Activated CD8-positive, alpha-beta T cell treated with anti-CD3 and anti-CD28 coated beads for 36 hours (primary cell): ENCODE data around the gene AMIGO2. TPM values are rescaled to one million over a fixed set of nuclear protein-coding genes. Genes with fewer than 3 reads are reported as not detected.

Experiments used
- ATAC-seq: fragments of 200-7000 bp; cut with Tn5 transposase; one replicate; pipeline ENCODE4 v1.10.0; 2021; ENCODE audit warnings: mild to moderate bottlenecking, moderate library complexity
- CTCF ChIA-PET: fragments of 350-600 bp; sonication (Branson Sonifier 250); formaldehyde crosslinking; loops from one replicate; lab custom pipeline; 2021; ENCODE audit warnings: antibody characterized with exemption; lab: Charles Lee
- POLR2A ChIA-PET: fragments of 350-600 bp; sonication (Branson Sonifier 250); formaldehyde crosslinking; loops from one replicate; lab custom pipeline; 2021; ENCODE audit warnings: antibody characterized with exemption; lab: Charles Lee
- DNase-seq: peaks from one replicate; pipeline ENCODE4 v3.0.0-alpha.2; 2020
- H3K27ac Mint-ChIP-seq: one replicate; pipeline ENCODE4 v1.8.0; 2021; ENCODE audit warnings: mild to moderate bottlenecking, mixed read lengths
- H3K27me3 Mint-ChIP-seq: one replicate; pipeline ENCODE4 v1.8.0; 2021; ENCODE audit warnings: mixed read lengths
- H3K36me3 Mint-ChIP-seq: one replicate; pipeline ENCODE4 v1.8.0; 2021; ENCODE audit warnings: low read depth, mixed read lengths
- H3K4me1 Mint-ChIP-seq: one replicate; pipeline ENCODE4 v1.8.0; 2021; ENCODE audit warnings: low read depth, mixed read lengths
- H3K4me3 Mint-ChIP-seq: one replicate; pipeline ENCODE4 v1.8.0; 2021; ENCODE audit warnings: mild to moderate bottlenecking, moderate library complexity, mixed read lengths
- H3K9me3 Mint-ChIP-seq: one replicate; pipeline ENCODE4 v1.8.0; 2021; ENCODE audit warnings: mixed read lengths
- intact Hi-C: fragments of 100-400 bp; cut with micrococcal nuclease; formaldehyde crosslinking; loops from one replicate; pipeline ENCODE4 v1.10.0; 2022
- total RNA-seq, 2 experiments: library from RNA; stranded (reverse); gene quantifications; one replicate each; pipeline ENCODE4 v1.2.3, GENCODE V29; 2021
- TF ChIP-seq, protein P1 (sequence below): fragments of 200-600 bp; IDR thresholded peaks from one replicate; pipeline ENCODE4 v1.8.0; 2022; ENCODE audit warnings: antibody characterized with exemption, mild to moderate bottlenecking

Gene AMIGO2
- total RNA-seq, 2 experiments from 2014 or later, result 12.1 to 12.5 TPM

DNA sequence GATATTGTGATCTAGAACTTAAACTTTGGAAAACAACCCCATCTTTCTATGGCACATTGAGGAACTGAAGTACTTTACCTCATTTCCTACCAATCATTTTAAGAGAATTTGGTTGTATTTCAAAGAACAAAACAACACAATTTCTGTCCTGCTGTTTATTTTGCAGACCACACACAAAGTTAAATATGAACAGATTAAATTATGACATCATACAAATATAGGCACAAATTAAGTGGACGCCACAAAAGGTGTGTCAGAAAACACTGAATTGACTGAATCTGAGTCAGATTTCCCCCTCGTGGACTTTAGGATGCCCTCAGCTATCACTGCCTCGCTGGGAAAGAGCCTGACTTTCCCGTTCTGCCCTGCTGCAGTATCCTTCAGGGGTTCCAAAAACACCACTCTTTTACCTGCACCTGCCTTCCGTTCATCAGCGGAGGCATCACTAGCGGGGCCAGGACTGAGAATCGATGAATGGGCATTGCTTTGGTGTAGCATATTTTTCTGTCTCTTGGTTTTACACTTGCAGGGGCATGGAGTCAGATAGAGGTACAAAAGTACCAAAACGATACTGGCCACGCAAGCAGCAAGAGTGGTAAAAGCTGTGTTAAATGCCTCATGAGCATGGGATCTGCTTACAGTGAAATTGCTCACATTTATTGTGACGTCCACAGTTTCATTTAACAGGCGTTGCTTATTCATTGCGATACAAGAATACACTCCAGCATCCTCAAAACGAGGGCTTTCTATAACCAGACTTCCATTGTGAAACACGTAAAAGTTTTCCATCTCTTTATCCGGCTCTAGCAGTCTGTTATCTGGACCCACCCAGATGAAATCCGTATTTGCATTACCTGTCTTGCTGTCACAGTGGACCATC, 2.3 kb downstream of the AMIGO2 start:
- Mint-ChIP-seq H3K4me3 (peak overlapping the region; percentile 92), H3K9me3 (no peaks in the 10 kb centered on the region), H3K27ac (no peak overlapping the region), H3K27me3 (no peaks in the 10 kb centered on the region), H3K36me3 (peaks cover 35% of the 10 kb centered on the region), H3K4me1 (peaks cover 52% of the 10 kb centered on the region)
- ATAC-seq (no peak), DNase-seq (no peak)
- TF ChIP-seq, protein P1, sequence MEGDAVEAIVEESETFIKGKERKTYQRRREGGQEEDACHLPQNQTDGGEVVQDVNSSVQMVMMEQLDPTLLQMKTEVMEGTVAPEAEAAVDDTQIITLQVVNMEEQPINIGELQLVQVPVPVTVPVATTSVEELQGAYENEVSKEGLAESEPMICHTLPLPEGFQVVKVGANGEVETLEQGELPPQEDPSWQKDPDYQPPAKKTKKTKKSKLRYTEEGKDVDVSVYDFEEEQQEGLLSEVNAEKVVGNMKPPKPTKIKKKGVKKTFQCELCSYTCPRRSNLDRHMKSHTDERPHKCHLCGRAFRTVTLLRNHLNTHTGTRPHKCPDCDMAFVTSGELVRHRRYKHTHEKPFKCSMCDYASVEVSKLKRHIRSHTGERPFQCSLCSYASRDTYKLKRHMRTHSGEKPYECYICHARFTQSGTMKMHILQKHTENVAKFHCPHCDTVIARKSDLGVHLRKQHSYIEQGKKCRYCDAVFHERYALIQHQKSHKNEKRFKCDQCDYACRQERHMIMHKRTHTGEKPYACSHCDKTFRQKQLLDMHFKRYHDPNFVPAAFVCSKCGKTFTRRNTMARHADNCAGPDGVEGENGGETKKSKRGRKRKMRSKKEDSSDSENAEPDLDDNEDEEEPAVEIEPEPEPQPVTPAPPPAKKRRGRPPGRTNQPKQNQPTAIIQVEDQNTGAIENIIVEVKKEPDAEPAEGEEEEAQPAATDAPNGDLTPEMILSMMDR, result no peak
- intact Hi-C loops, result no loop called here
- CTCF ChIA-PET, result interaction anchor here (1.9 to 3.7 kb wide), 4 partner anchors 7 to 320 kb away, joined by 4 to 20 read pairs (median 14); no protein-coding TSS in a partner anchor
- POLR2A ChIA-PET, result interaction anchor here (0.8 to 10.4 kb wide), 2 partner anchors 135 to 318 kb away, joined by 3 to 170 read pairs; no protein-coding TSS in a partner anchor

DNA sequence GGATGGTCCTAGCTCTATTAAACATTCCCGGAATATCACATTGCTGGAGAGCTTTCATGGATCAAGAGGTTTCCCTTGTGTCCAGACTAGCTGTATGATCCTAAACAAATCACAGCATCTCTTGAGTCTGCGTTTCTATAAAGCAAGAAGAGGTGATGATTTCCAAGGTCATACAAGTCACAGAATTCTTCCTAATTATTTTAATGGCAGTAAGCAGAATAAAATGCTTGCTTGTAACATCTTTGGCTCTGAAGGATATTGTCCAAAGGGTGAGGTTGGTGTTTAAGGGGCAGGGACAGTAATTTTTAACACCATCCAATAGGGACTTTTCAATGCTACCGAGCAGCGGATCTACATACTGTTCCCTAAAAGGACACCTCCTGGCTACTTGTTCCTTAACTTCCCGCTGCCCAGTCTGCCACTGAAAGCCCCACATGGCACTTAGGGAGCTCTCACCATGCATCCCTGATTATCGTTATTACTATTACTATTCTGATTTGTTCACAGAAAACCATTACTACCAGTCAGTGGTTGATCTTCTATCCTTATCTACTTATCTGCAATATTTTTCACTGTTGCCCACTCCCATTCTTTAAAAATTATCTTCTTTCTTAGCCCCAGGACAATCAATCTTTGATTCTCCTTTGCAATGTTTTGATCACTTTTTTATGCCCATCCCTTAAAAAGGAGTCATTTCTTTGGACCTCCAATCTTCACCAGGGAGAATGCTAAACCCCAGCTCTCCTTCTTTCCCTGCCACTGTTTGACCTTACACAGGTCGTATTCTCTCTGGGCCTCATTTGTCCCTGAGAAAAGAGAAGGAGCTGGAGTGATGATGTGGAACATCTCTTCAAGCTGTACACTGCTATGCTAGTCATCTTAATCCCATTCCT, 4.3 kb downstream of the AMIGO2 start:
- ATAC-seq (no peak), DNase-seq (no peak)
- Mint-ChIP-seq H3K9me3 (no peaks in the 10 kb centered on the region), H3K27me3 (no peaks in the 10 kb centered on the region), H3K36me3 (peaks cover 35% of the 10 kb centered on the region), H3K4me1 (peaks cover 37% of the 10 kb centered on the region), H3K27ac (no peak overlapping the region), H3K4me3 (no peak overlapping the region)
- intact Hi-C loops, result no loop called here
- TF ChIP-seq, protein P1, result no peak
- ChIA-PET CTCF (interaction anchor here (0.9 to 3.0 kb wide), 3 partner anchors 9 to 54 kb away, joined by 3 to 14 read pairs (median 4); no protein-coding TSS in a partner anchor), POLR2A (interaction anchor here (0.7 kb wide), 2 partner anchors 22 to 118 kb away, joined by 3 to 4 read pairs; no protein-coding TSS in a partner anchor)

DNA sequence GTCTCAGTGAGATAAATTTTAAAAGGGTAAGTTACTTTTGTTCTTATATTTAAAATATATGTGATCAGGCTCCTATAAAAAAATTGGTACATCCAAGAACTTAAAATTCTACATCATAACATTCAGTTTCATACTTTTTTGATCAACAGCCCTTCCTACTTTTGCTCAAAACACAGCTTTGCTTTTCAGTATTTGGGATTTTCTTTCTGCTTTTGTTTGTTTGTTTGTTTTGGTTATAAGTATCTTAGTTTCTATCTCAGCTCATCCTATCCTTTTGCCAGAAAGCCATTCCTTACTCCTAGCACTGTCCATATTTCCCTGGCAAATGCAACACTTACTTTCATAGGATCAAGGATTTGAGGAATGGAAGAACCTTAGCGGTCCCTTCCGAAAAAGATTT, 5.0 kb downstream of the AMIGO2 start:
- no peak overlapping the region for H3K27ac Mint-ChIP-seq
- H3K36me3 Mint-ChIP-seq, result peaks cover 32% of the 10 kb centered on the region
- POLR2A ChIA-PET, result no interaction called here
- H3K4me1 Mint-ChIP-seq, result peaks cover 37% of the 10 kb centered on the region
- no peak for DNase-seq
- intact Hi-C loops, result no loop called here
- H3K4me3 Mint-ChIP-seq, result no peak overlapping the region
- no peaks in the 10 kb centered on the region for H3K27me3 Mint-ChIP-seq
- ATAC-seq, result no peak
- H3K9me3 Mint-ChIP-seq, result no peaks in the 10 kb centered on the region
- CTCF ChIA-PET, result interaction anchor here (0.9 to 3.0 kb wide), 4 partner anchors 10 to 133 kb away, joined by 3 to 14 read pairs (median 4); no protein-coding TSS in a partner anchor
- TF ChIP-seq, protein P1, result no peak

DNA sequence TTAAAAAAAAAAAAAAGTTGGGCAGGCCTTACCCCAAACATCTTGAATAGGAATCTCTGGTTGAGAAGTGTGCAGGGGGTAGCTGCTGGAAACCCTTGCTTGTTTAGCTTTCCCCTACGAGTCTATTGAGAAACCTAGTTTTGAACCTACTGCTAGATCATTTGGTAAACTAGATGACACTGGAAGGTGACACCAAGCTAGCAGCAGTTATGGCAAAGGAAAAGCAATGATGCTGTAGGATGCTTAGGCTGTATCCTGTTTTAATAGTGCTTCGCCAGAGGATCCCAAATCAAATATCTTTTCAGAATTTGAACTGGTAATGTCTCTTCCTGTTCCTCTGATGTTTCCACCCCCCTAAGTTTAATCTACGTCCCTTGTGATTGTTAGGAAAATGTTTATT, 5.8 kb downstream of the AMIGO2 start:
- Mint-ChIP-seq H3K4me1 (peaks cover 37% of the 10 kb centered on the region), H3K4me3 (no peak overlapping the region), H3K27me3 (no peaks in the 10 kb centered on the region), H3K9me3 (no peaks in the 10 kb centered on the region), H3K27ac (no peak overlapping the region), H3K36me3 (peaks cover 27% of the 10 kb centered on the region)
- TF ChIP-seq, protein P1, result no peak
- no peak for DNase-seq
- CTCF ChIA-PET, result interaction anchor here (1.2 to 3.0 kb wide), 2 partner anchors 41 to 134 kb away, joined by 4 to 14 read pairs; no protein-coding TSS in a partner anchor
- intact Hi-C loops, result no loop called here
- no peak for ATAC-seq
- POLR2A ChIA-PET, result interaction anchor here (0.8 kb wide), 1 partner anchor 490 kb away, joined by 3 read pairs; no protein-coding TSS in a partner anchor
